Body of pancreas (tissue), 4 donors: ENCODE data around the gene TTC7B.

Source experiments
- POLR2A ChIP-seq, 3 donors: fragments of 450-650 bp; IDR thresholded peaks; one replicate each; pipeline ENCODE4 v1.6.1; 2016; ENCODE audit warnings: antibody characterized with exemption in 3 of 3, mild to moderate bottlenecking in 2 of 3
- TF ChIP-seq, protein P1 (sequence below), 7 experiments: fragments of 450-650 bp in 4 of 7; fragments of 200-600 bp in 3 of 7; sonication (generic) in 3 of 7; IDR thresholded peaks; one replicate each; pipeline ENCODE4 v1.5.1; 2016 to 2019; ENCODE audit warnings: antibody characterized with exemption in 7 of 7

DNA sequence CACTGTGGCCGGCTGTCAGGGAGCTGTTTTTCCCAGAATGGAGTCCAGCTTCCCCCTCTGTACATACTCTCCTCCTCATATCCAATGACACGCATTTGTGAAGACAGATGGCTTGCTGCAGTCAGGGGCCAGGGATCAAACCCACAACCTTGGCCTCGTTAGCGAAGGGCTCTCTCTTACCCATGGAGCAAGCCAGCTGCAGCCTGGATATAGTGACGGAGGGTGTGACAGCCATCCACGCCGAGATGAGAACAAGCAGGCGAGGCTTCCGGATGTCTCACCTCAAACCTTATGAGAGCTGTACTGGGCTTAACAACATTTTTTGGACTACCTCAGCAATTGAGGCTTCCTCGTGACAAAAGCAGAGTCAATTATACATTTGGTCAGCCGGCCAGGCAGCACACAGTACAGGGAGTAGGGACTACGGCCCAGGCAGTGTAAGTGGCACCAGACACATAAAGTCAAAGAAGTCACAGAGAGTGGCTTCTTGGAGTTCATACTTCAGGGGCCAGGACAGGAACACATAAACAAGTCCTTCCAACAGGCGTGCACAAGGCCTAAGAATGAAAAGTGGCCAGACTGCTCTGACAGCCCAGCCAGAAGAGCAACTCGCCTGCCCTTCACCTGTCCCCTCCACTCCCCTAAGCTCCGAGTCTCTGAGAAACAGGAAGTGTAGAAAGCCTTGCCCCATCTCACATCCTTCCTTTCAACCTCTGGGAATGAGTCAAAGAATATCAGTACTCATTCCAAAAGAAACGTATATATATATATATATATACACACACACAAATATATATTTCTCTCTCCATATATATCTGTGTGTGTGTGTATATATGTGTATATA, 115.1 kb downstream of the TTC7B start:
- TF ChIP-seq, protein P1, sequence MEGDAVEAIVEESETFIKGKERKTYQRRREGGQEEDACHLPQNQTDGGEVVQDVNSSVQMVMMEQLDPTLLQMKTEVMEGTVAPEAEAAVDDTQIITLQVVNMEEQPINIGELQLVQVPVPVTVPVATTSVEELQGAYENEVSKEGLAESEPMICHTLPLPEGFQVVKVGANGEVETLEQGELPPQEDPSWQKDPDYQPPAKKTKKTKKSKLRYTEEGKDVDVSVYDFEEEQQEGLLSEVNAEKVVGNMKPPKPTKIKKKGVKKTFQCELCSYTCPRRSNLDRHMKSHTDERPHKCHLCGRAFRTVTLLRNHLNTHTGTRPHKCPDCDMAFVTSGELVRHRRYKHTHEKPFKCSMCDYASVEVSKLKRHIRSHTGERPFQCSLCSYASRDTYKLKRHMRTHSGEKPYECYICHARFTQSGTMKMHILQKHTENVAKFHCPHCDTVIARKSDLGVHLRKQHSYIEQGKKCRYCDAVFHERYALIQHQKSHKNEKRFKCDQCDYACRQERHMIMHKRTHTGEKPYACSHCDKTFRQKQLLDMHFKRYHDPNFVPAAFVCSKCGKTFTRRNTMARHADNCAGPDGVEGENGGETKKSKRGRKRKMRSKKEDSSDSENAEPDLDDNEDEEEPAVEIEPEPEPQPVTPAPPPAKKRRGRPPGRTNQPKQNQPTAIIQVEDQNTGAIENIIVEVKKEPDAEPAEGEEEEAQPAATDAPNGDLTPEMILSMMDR (IDR thresholded peaks at IDR 0.05), result no peak
- no peak for TF ChIP-seq POLR2A (IDR thresholded peaks at IDR 0.05)
